ENCODE measurements around the gene DZIP1. TPM values are rescaled to one million over a fixed set of nuclear protein-coding genes. Genes with fewer than 3 reads are reported as not detected.

Gene DZIP1
- polyA plus RNA-seq, 1 experiment, result 11.4 TPM

- no peak for DNase-seq (ENCODE audit: low read depth)
- TF ChIP-seq, protein P1, sequence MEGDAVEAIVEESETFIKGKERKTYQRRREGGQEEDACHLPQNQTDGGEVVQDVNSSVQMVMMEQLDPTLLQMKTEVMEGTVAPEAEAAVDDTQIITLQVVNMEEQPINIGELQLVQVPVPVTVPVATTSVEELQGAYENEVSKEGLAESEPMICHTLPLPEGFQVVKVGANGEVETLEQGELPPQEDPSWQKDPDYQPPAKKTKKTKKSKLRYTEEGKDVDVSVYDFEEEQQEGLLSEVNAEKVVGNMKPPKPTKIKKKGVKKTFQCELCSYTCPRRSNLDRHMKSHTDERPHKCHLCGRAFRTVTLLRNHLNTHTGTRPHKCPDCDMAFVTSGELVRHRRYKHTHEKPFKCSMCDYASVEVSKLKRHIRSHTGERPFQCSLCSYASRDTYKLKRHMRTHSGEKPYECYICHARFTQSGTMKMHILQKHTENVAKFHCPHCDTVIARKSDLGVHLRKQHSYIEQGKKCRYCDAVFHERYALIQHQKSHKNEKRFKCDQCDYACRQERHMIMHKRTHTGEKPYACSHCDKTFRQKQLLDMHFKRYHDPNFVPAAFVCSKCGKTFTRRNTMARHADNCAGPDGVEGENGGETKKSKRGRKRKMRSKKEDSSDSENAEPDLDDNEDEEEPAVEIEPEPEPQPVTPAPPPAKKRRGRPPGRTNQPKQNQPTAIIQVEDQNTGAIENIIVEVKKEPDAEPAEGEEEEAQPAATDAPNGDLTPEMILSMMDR (IDR thresholded peaks at IDR 0.05; ENCODE audit: insufficient read depth, low read depth, low read length), result peak; percentile 75
- Histone ChIP-seq H3K27me3 (ENCODE audit: control insufficient read depth, insufficient read depth, low read length) (no peaks in the 10 kb centered on the region), H3K4me3 (ENCODE audit: low read depth, low read length) (no peak overlapping the region), H3K36me3 (ENCODE audit: control insufficient read depth, insufficient read depth, low read length) (peaks cover 10% of the 10 kb centered on the region)
- ChIA-PET CTCF (interaction anchor here (0.6 to 5.3 kb wide), 32 partner anchors 8 to 596 kb away, joined by 3 to 103 read pairs (median 4); partner anchors contain the start of genes DNAJC3 and DZIP1), POLR2A (no interaction called here)
Observed at GRCh38 chr13:95624020-95624419, 20.5 kb downstream of the DZIP1 start.

GRCh38 chr13:95623141-95623540, 21.4 kb downstream of the DZIP1 start:
- TF ChIP-seq, protein P1 (IDR thresholded peaks at IDR 0.05; ENCODE audit: insufficient read depth, low read depth, low read length), result no peak
- no peak overlapping the region for H3K4me3 ChIP-seq (ENCODE audit: low read depth, low read length)
- no peak for DNase-seq (ENCODE audit: low read depth)
- H3K27me3 ChIP-seq (ENCODE audit: control insufficient read depth, insufficient read depth, low read length), result no peaks in the 10 kb centered on the region
- ChIA-PET CTCF (interaction anchor here (1.2 to 5.3 kb wide), 11 partner anchors 8 to 216 kb away, joined by 4 to 103 read pairs (median 6); no protein-coding TSS in a partner anchor), POLR2A (no interaction called here)
- peaks cover 10% of the 10 kb centered on the region for H3K36me3 ChIP-seq (ENCODE audit: control insufficient read depth, insufficient read depth, low read length)

DNA sequence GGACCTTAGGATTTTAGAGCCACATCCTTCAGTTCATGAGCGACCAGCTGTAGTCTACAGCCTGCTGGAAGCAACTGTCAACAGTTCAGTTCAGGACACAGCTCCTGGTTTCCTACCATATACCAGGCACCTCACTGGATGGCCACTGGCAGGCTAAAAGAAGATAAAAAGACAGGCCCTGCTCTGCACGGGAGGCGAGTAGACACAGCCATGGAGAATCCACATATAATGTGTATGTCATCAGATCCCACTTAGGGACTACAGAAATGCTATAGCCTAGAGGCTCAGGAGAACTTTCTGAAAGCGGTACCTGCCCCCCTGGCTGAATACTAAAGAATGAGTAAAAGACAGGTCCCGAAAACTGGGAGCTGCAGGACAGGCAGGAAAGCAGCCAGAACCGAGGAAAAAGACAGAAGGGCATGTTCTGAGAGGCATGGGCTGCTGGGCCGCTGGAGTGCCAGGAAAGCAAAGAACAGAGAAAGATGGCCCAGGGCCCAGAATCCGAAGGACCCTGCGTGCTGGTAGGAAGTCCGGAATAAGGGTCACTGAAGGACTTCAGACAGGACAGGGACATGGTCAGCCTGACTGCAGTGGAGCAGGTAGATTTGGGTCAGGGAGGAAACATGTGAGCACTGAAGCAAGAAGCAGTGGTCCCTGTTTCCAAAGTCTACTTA, 23.5 kb downstream of the DZIP1 start:
- ChIA-PET CTCF (interaction anchor here (0.9 to 5.3 kb wide), 8 partner anchors 9 to 213 kb away, joined by 3 to 103 read pairs (median 4); no protein-coding TSS in a partner anchor), POLR2A (no interaction called here)
- TF ChIP-seq, protein P1 (IDR thresholded peaks at IDR 0.05; ENCODE audit: insufficient read depth, low read depth, low read length), result no peak
- no peak overlapping the region for H3K4me3 ChIP-seq (ENCODE audit: low read depth, low read length)
- no peak for DNase-seq (ENCODE audit: low read depth)
- peaks cover 15% of the 10 kb centered on the region for H3K36me3 ChIP-seq (ENCODE audit: control insufficient read depth, insufficient read depth, low read length)
- no peaks in the 10 kb centered on the region for H3K27me3 ChIP-seq (ENCODE audit: control insufficient read depth, insufficient read depth, low read length)

DNA sequence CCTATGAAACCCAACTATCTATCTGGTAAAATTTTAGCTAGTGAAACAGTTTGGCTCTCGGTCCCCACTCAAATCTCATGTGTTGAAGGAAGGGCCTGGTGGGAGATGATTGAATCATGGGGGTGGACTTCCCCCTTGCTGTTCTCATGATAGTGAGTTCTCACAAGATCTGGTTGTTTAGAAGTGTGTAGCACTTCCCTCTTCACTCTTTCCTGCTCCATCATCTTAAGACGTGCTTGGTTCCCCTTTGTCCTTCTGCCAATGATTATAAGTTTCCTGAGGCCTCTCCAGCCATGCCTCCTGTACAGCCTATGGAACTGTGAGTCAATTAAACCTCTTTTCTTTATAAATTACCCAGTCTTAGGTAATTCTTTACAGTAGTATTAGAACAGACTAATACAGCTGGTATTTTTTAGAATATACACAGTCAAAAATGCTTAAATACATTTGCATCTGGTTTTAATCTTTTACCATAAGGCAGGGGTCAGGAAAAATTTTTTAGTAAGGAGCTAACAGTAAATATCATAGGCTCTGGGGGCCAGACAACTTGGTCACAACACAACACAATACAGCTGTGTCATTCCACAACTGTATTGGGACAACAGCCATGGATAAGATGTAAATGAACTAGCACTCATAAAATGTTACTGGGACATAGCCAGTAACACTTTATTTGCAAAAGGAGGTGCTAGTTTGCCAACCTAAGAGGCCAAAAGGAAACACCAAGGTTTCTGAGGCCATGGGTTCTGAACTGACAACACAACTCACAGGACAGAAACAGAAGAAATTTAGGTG, 24.3 kb downstream of the DZIP1 start:
- no peaks in the 10 kb centered on the region for H3K27me3 ChIP-seq (ENCODE audit: control insufficient read depth, insufficient read depth, low read length)
- no peak for DNase-seq (ENCODE audit: low read depth)
- no peak overlapping the region for H3K4me3 ChIP-seq (ENCODE audit: low read depth, low read length)
- POLR2A ChIA-PET, result no interaction called here
- CTCF ChIA-PET, result interaction anchor here (0.9 to 1.9 kb wide), 5 partner anchors 10 to 214 kb away, joined by 3 to 6 read pairs (median 3); no protein-coding TSS in a partner anchor
- TF ChIP-seq, protein P1 (IDR thresholded peaks at IDR 0.05; ENCODE audit: insufficient read depth, low read depth, low read length), result no peak
- H3K36me3 ChIP-seq (ENCODE audit: control insufficient read depth, insufficient read depth, low read length), result peaks cover 17% of the 10 kb centered on the region

DNA sequence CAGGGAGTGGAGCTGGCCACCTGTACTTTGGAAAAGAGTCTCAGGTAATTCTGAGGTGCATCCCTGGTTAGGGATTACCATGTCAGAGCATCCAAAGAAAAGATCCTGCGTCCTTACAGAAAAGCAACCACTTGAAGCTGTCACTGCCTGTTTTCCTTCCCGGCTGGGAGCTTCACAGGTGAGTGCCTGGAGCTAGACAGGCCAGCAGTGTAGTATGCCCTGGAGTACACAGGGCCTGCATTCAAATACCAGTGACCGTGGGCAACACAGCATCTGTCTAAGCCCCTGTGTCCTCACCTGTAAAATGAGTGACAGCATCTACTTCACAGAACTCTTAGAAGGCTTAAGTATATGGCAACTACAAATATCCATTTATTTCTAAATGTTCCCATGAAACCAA, 29.0 kb downstream of the DZIP1 start:
- Histone ChIP-seq H3K4me3 (ENCODE audit: low read depth, low read length) (no peak overlapping the region), H3K27me3 (ENCODE audit: control insufficient read depth, insufficient read depth, low read length) (no peaks in the 10 kb centered on the region), H3K36me3 (ENCODE audit: control insufficient read depth, insufficient read depth, low read length) (peaks cover 11% of the 10 kb centered on the region)
- ChIA-PET POLR2A (no interaction called here), CTCF (interaction anchor here (0.6 to 2.6 kb wide), 2 partner anchors 8 to 1019 kb away, joined by 3 to 13 read pairs; no protein-coding TSS in a partner anchor)
- no peak for DNase-seq (ENCODE audit: low read depth)
- TF ChIP-seq, protein P1 (IDR thresholded peaks at IDR 0.05; ENCODE audit: insufficient read depth, low read depth, low read length), result no peak
